Activated CD4-positive, alpha-beta T cell treated with anti-CD3 and anti-CD28 coated beads, Interleukin-2, Interleukin-4, amounts not matched to agents 100 ng/mL and 50 ng/mL, durations not matched to agents 16 hours and 8 hours (primary cell): Measurements from ENCODE around the gene NKAIN4.

ENCODE experiments used
- DNase-seq: peaks from one replicate; pipeline ENCODE4 v3.0.0-alpha.2; 2020; ENCODE audit warnings: low spot score

NKAIN4 gene

GRCh38 chr20:63274381-63275228 is 20.3 kb upstream of the NKAIN4 start:
- DNase-seq, result no peak

GRCh38 chr20:63273635-63274380 is 19.5 kb upstream of the NKAIN4 start:
- DNase-seq, result no peak

GRCh38 chr20:63273059-63273579 is 18.9 kb upstream of the NKAIN4 start:
- DNase-seq, result no peak

GRCh38 chr20:63272105-63273058 is 18.1 kb upstream of the NKAIN4 start, which contains the start of gene ARFGAP1:
ARFGAP1 (plus strand) TSS chr20:63272813; CDS start chr20:63275581, 2,768 bp downstream.
- DNase-seq, result peak; percentile 88

GRCh38 chr20:63270606-63271325 is 16.5 kb upstream of the NKAIN4 start:
- no peak for DNase-seq

GRCh38 chr20:63269724-63270123 is 15.5 kb upstream of the NKAIN4 start:
- DNase-seq, result no peak

- DNase-seq, result no peak
Observed at GRCh38 chr20:63268671-63269439, 14.6 kb upstream of the NKAIN4 start.

GRCh38 chr20:63268256-63268655 is 14.0 kb upstream of the NKAIN4 start:
- DNase-seq, result no peak

- DNase-seq, result no peak
Observed at GRCh38 chr20:63267691-63268090, 13.4 kb upstream of the NKAIN4 start.

GRCh38 chr20:63265891-63266515 is 11.7 kb upstream of the NKAIN4 start:
- no peak for DNase-seq

- no peak for DNase-seq
Observed at GRCh38 chr20:63264519-63264918, 10.3 kb upstream of the NKAIN4 start.

- DNase-seq, result no peak
Observed at GRCh38 chr20:63264000-63264399, 9.7 kb upstream of the NKAIN4 start.

GRCh38 chr20:63262836-63263235 is 8.6 kb upstream of the NKAIN4 start:
- DNase-seq, result no peak

- no peak for DNase-seq
Observed at GRCh38 chr20:63261795-63262528, 7.7 kb upstream of the NKAIN4 start.

GRCh38 chr20:63261060-63261794 is 7.0 kb upstream of the NKAIN4 start:
- DNase-seq, result no peak

GRCh38 chr20:63260521-63260920 is 6.3 kb upstream of the NKAIN4 start:
- no peak for DNase-seq

GRCh38 chr20:63259734-63260460 is 5.6 kb upstream of the NKAIN4 start:
- DNase-seq, result no peak

- no peak for DNase-seq
Observed at GRCh38 chr20:63258781-63259180, 4.5 kb upstream of the NKAIN4 start.
